Heart right ventricle (tissue), 16 donors: ENCODE data around the gene ELOB. TPM values are rescaled to one million over a fixed set of nuclear protein-coding genes. Genes with fewer than 3 reads are reported as not detected.

Experiments used
- ATAC-seq, 8 donors: fragments of 200-7000 bp; cut with Tn5 transposase; one replicate each; pipeline ENCODE4 v1.9.1; 2020; ENCODE audit warnings: mild to moderate bottlenecking in 8 of 8, moderate library complexity in 8 of 8, moderate number of reproducible peaks in 1 of 8
- DNase-seq, 2 donors: peaks; one replicate each; pipeline ENCODE4 v3.0.0-alpha.2; 2020
- H3K27ac ChIP-seq, 10 donors: fragments of 200-600 bp; sonication (generic) in 2 of 10; one replicate each; pipeline versions ENCODE4 v1.5.0 to v1.8.0; 2020 to 2022; ENCODE audit warnings: mild to moderate bottlenecking in 3 of 10
- H3K27me3 ChIP-seq, 7 donors: fragments of 200-600 bp; one replicate each; pipeline ENCODE4 v1.8.0; 2021 to 2022; ENCODE audit warnings: mild to moderate bottlenecking in 2 of 7
- H3K36me3 ChIP-seq, 9 donors: fragments of 200-600 bp; sonication (generic) in 1 of 9; one replicate each; pipeline versions ENCODE4 v1.5.0 to v1.8.0; 2020 to 2022; ENCODE audit warnings: mild to moderate bottlenecking in 2 of 9
- H3K4me1 ChIP-seq, 9 donors: fragments of 200-600 bp; sonication (generic) in 1 of 9; one replicate each; pipeline versions ENCODE4 v1.5.0 to v1.8.0; 2020 to 2022; ENCODE audit warnings: mild to moderate bottlenecking in 4 of 9
- H3K4me3 ChIP-seq, 10 donors: fragments of 200-600 bp; sonication (generic) in 2 of 10; one replicate each; pipeline versions ENCODE4 v1.5.0 to v1.8.0; 2020 to 2022; ENCODE audit warnings: mild to moderate bottlenecking in 7 of 10, moderate library complexity in 2 of 10
- H3K9me3 ChIP-seq, 11 donors: fragments of 200-600 bp in 10 of 11; sonication (generic) in 2 of 11; one replicate each; pipeline versions ENCODE4 v1.5.0 to v1.8.0; 2013 to 2022; ENCODE audit warnings: mild to moderate bottlenecking in 2 of 11, control low read depth in 1 of 11, moderate library complexity in 1 of 11
- WGBS, 2 donors: extraction: QIAGEN DNeasy Blood & Tissue Kit; methylation state at CpG; one replicate each; pipeline ENCODE4 v1.1.7; 2013; ENCODE audit warnings: inconsistent platforms in 1 of 2; 5-methylcytosine and 5-hydroxymethylcytosine counted together
- intact Hi-C, 10 donors: fragments of 100-400 bp; cut with DNase I; formaldehyde crosslinking; loops; one replicate each; pipeline versions ENCODE4 v1.11.1 to v1.14.2; 2022
- polyA plus RNA-seq, 2 donors: library from polyadenylated mRNA; stranded (reverse); fragments of 200-250 nt; gene quantifications; one replicate each; pipeline ENCODE4 v1.2.3, GENCODE V29; 2013
- total RNA-seq, 10 donors: library from RNA; stranded (reverse); fragmentation: NEBNext Ultra II Directional in 3 of 10; extraction: Animal tissue kit (Norgen Biotek cat#: 25700) in 3 of 10; gene quantifications; one replicate each; pipeline versions ENCODE4 v1.2.1 to v1.2.4, GENCODE V29; 2021 to 2023
- TF ChIP-seq, protein P1 (sequence below), 9 donors: fragments of 200-600 bp; sonication (generic) in 2 of 9; IDR thresholded peaks; one replicate each; pipeline versions ENCODE4 v1.5.0 to v1.8.0; 2021 to 2022; ENCODE audit warnings: antibody characterized with exemption in 9 of 9, mild to moderate bottlenecking in 5 of 9, moderate library complexity in 1 of 9
- donor health status: Arrhythmogenic right ventricular cardiomyopathy.
- donor health status: ischemic (EF 13 %, LVEDD 7.1; RV severe dilation, severe dysfunction).
- donor health status: healthy with polysubstance abuse.
- donor health status: DM: no; HTN: yes; CAD: no.
- donor health status: DM: no; HTN: no; CAD: no.
- donor health status: ischemic (EF 25% LVEDD 6.9; RV normal size, moderate dysfunction).
- donor health status: ischemic (EF 25% LVEDD 5.7; RV mildly dilated, moderate dysfunction).
- donor health status: healthy.
- donor health status: DM: yes; HTN: yes; CAD: no.
- donor health status: Ischemic cardiomyopathy.
- donor health status: ischemic (EF 35%, LVEDD 5.7; RV mildly dilated, moderate dysfunction).
- donor health status: nonischemic (EF 11% LVEDD 7.7; RV severe dilation, severe dysfunction).
- donor health status: DM: yes; HTN: yes; CAD: no.
- donor health status: PGD.
- donor health status: ischemic (EF 29% LVEDD 5.4; RV normal size, mild dysfunction).
- donor health status: nonischemic (EF 23%, LVEDD 6.1; RV moderate dilation, normal function).

The ELOB gene
- total and polyA plus RNA-seq, 12 donors = 248 to 1,196 (median 332) TPM

DNA sequence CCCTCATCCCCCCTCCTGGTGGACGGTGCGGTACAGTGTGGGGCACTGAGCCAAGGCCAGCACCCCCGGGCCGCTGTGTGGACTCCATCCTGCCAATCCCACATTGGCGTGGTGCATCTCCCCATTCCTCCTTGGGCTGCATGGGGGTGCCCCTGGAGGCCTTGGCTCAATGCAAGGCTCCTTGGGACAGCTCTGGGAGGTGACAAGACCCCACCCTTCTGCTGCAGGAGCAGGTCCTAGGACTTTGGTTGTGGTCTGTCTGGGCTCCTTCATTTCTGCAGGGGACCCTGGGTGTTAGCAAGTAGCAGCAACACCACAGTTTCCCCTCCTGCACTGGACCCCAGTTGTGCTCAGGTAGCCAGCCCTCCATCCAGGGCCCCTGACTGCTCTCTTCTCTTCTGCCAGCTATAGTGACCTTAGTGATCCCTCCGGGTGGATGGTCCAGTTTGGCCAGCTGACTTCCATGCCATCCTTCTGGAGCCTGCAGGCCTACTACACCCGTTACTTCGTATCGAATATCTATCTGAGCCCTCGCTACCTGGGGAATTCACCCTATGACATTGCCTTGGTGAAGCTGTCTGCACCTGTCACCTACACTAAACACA, 41.3 kb upstream of the ELOB start:
- ATAC-seq = no peak
- peaks cover 0 to 67% (median 42%) of the 10 kb centered on the region in 7 donors for H3K27me3 ChIP-seq

DNA sequence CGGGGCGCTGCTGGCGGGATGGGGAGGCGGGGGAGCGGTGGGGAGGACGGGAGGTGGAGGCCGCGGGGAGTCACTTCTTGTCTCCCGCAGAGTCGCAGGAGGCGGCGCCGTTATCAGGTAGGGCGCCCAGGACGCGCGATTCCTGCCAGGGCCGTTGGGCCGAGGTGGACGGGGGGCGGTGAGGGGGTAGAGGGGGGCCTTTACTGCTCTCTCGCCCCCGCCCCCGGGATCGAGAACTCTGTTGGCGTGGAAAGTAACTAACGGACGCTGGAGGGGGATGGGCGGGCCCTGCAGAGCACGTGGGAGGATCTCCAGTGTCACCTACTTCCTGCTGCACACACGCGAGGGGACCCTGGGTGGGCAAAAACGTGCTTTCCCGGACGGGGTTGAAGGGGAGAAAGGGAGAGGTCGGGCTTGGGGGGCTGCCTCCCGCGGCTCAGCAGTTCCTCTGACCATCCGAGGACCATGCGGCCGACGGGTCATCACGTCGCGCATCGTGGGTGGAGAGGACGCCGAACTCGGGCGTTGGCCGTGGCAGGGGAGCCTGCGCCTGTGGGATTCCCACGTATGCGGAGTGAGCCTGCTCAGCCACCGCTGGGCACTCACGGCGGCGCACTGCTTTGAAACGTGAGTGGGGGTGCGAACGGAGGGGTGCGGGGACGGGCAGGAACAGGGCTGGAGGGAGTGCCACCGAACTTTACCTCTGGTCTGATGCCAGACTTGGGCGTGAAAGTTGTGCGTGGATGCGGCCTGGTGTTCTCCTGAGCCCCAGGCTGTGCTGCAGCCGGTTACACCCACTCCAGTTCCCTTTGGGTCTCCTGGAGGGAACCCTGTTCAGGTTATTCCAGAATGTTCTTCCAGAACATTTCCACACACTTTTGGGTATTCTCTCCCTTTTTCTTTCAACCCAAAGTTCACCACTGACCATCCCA, 40.5 kb upstream of the ELOB start:
- 65 to 74% methylated on average over 66 to 68 of the region's 68 CpGs for WGBS, 2 donors
- Histone ChIP-seq H3K4me1 (no peaks in the 10 kb centered on the region), H3K36me3 (no peaks in the 10 kb centered on the region), H3K27ac (no peak overlapping the region), H3K4me3 (no peak overlapping the region), H3K27me3 (peaks cover 0 to 70% (median 42%) of the 10 kb centered on the region in 7 donors), H3K9me3 (no peaks in the 10 kb centered on the region)
- intact Hi-C loops = no loop called here
- ATAC-seq (no peak), DNase-seq (no peak)
- TF ChIP-seq, protein P1, sequence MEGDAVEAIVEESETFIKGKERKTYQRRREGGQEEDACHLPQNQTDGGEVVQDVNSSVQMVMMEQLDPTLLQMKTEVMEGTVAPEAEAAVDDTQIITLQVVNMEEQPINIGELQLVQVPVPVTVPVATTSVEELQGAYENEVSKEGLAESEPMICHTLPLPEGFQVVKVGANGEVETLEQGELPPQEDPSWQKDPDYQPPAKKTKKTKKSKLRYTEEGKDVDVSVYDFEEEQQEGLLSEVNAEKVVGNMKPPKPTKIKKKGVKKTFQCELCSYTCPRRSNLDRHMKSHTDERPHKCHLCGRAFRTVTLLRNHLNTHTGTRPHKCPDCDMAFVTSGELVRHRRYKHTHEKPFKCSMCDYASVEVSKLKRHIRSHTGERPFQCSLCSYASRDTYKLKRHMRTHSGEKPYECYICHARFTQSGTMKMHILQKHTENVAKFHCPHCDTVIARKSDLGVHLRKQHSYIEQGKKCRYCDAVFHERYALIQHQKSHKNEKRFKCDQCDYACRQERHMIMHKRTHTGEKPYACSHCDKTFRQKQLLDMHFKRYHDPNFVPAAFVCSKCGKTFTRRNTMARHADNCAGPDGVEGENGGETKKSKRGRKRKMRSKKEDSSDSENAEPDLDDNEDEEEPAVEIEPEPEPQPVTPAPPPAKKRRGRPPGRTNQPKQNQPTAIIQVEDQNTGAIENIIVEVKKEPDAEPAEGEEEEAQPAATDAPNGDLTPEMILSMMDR (IDR thresholded peaks at IDR 0.05) = no peak

More for the DNA sequence above, 41.3 kb upstream of the ELOB start:
- no peak overlapping the region for H3K4me3 ChIP-seq
- WGBS, 2 donors = 77 to 78% methylated on average over 10 of the region's 10 CpGs
- no peaks in the 10 kb centered on the region for H3K4me1 ChIP-seq
- H3K9me3 ChIP-seq = no peaks in the 10 kb centered on the region
- intact Hi-C loops = no loop called here
- no peak overlapping the region for H3K27ac ChIP-seq
- H3K36me3 ChIP-seq = no peaks in the 10 kb centered on the region
- DNase-seq = no peak
- TF ChIP-seq, protein P1 (IDR thresholded peaks at IDR 0.05) = no peak

DNA sequence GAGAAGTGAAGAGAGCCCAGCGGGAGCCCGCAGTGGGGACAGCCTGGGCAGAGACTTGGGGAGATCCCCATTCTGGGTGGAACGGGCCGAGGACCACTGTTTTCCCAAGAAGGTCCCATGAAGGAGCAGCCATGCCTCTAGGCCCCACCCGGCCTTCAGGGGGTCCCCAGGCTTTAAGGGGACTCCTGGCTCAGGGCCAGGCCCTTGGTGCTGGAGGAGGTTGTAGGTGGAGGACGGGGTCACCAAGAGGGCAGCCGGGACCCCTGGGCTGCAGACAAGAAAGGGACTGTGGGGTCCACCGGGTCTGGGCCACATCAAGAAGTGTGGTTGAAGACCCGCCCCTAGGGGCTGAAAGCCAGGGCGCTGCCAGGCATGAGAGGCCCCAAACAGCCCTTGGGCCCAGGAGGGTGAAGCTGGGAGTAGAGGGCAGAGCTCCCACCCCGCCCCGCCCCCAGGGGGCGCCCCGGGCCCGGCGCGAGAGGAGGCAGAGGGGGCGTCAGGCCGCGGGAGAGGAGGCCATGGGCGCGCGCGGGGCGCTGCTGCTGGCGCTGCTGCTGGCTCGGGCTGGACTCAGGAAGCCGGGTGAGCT, 39.8 kb upstream of the ELOB start, which contains the start of gene PRSS21:
Gene PRSS21, plus strand, starts transcription at position 487 of the 589 bp plus-strand sequence. Its CDS starts 32 bp downstream, at position 519.
- no peaks in the 10 kb centered on the region for H3K36me3 ChIP-seq
- H3K27ac ChIP-seq = no peak within 1 kb of the TSS
- no peak within 1 kb of the TSS for H3K4me3 ChIP-seq
- intact Hi-C loops = no loop called here
- peaks cover 0 to 75% (median 45%) of the 10 kb centered on the region in 7 donors for H3K27me3 ChIP-seq
- peaks cover 0 to 3% (median 0%) of the 10 kb centered on the region in 9 donors for H3K4me1 ChIP-seq
- TF ChIP-seq, protein P1 (IDR thresholded peaks at IDR 0.05) = no peak
- no peaks in the 10 kb centered on the region for H3K9me3 ChIP-seq
- 63 to 64% methylated on average over 28 of the region's 28 CpGs for WGBS, 2 donors
- no peak for ATAC-seq
- DNase-seq = no peak

DNA sequence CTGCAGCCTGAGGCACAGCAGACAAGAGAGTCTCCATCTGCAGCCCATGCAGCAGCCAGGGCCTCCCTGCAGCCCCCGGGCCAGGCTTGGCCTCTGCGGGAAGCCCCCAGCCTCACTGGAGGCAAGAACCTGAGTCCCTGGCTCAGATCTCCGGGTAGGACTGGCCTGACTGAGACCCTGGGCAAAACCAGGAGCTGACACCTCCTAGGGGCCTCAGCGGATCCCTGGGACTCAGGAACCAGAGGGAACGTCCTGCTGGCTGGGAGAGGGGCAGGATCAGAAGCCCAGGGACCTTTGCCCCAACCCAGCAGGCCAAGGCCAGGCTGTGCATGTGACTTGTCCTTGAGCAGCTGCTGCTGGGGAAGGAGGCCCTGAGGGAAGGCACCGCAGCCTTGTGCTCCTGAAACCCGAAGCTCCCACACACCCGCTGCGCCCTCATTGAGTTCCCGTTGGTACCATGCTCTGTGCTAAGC, 38.3 kb upstream of the ELOB start:
- ATAC-seq = no peak
- Histone ChIP-seq H3K4me3 (no peak overlapping the region), H3K4me1 (peaks cover 0 to 6% (median 0%) of the 10 kb centered on the region in 9 donors), H3K27me3 (peaks cover 0 to 81% (median 48%) of the 10 kb centered on the region in 7 donors), H3K36me3 (no peaks in the 10 kb centered on the region), H3K27ac (no peak overlapping the region), H3K9me3 (no peaks in the 10 kb centered on the region)
- TF ChIP-seq, protein P1 (IDR thresholded peaks at IDR 0.05) = no peak
- intact Hi-C loops = no loop called here
- DNase-seq = no peak
- WGBS, 2 donors = 74 to 77% methylated on average over 10 of the region's 10 CpGs
